ENCODE results near the gene TTC31.

DNA sequence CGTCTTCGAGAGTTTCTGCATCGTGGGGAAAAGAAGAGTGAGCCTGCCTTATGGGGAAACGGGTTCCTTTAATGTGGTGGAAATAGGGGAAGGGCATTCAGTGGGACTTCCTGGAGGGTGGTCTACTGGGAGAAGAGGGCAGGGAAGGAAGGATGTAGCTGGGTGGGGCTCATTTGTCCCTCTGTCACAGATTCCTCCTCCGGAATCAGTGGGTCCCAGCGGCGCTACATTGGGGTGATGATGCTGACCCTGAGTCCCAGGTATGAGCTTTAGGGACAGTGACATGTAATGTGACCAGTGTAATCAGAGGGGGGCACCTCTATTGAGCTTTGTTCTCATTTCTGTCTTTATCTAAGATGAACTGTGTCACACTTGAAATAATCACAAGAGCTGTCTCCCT lies 48.8 kb downstream of the TTC31 start:
- TF ChIP-seq EZH2 (IDR thresholded peaks at IDR 0.05; ENCODE audit: insufficient read depth, poor library complexity, severe bottlenecking) (no peak), EZH2phosphoT487 (IDR thresholded peaks at IDR 0.05; ENCODE audit: insufficient read depth, low read depth) (no peak)

Data from GM23248 (cell line).